IPS DF 6.9 (cell line): Measurements from ENCODE around the gene C1orf122.
A peak's percentile ranks its signal among the peaks of the same experiment; 100 is the strongest.

ENCODE experiments used
- DNase-seq: peaks from one replicate; pipeline ENCODE4 v3.0.0-alpha.2; 2013; ENCODE audit warnings: low read depth, low spot score
- H3K27ac ChIP-seq: one replicate; pipeline ENCODE4 v1.5.1; 2013; ENCODE audit warnings: low read length, control low read depth
- H3K27me3 ChIP-seq: 2 replicates; pipeline ENCODE4 v1.6.1; 2013; ENCODE audit warnings: mild to moderate bottlenecking, low read length; ENCODE audit not compliant: control insufficient read depth, insufficient read depth
- H3K36me3 ChIP-seq: 2 replicates; pipeline ENCODE4 v1.6.1; 2013; ENCODE audit warnings: low read length; ENCODE audit not compliant: control insufficient read depth, insufficient read depth
- H3K4me1 ChIP-seq: 2 replicates; pipeline ENCODE4 v1.6.1; 2013; ENCODE audit warnings: low read length; ENCODE audit not compliant: control insufficient read depth, insufficient read depth
- H3K4me3 ChIP-seq: 2 replicates; pipeline ENCODE4 v1.5.1; 2013; ENCODE audit warnings: mild to moderate bottlenecking, low read length
- H3K9me3 ChIP-seq: 2 replicates; pipeline ENCODE4 v1.6.1; 2013; ENCODE audit warnings: low read length, inconsistent platforms; ENCODE audit not compliant: control insufficient read depth, insufficient read depth
- WGBS: extraction: QIAGEN DNeasy Blood & Tissue Kit; methylation state at CpG from one replicate; pipeline ENCODE4 v1.1.7; 2013; ENCODE audit warnings: mixed read lengths, missing lambda C conversion rate; ENCODE audit not compliant: insufficient read length, insufficient coverage; 5-methylcytosine and 5-hydroxymethylcytosine counted together

The C1orf122 gene

GRCh38 chr1:37807555-37808368 lies at the start of gene C1orf122, which contains the start of gene YRDC:
C1orf122 (plus strand) TSS chr1:37807790; CDS start chr1:37808405, 615 bp downstream.
YRDC (minus strand) TSS chr1:37808208; CDS start chr1:37808180, 28 bp downstream.
- H3K36me3 ChIP-seq = peaks cover 29% of the 10 kb centered on the region
- no peaks in the 10 kb centered on the region for H3K27me3 ChIP-seq
- peak; percentile 72 for DNase-seq
- H3K4me3 ChIP-seq = peak within 1 kb of the TSS; percentile 100
- no CpG with 5 or more reads among the region's 95 CpGs for WGBS
- H3K9me3 ChIP-seq = no peaks in the 10 kb centered on the region
- no peaks in the 10 kb centered on the region for H3K4me1 ChIP-seq
- H3K27ac ChIP-seq = no peak within 1 kb of the TSS

GRCh38 chr1:37759451-37759850 lies 48.1 kb upstream of the C1orf122 start:
- Histone ChIP-seq H3K36me3 (no peaks in the 10 kb centered on the region), H3K4me3 (no peak overlapping the region), H3K9me3 (no peaks in the 10 kb centered on the region), H3K27ac (no peak overlapping the region), H3K4me1 (no peaks in the 10 kb centered on the region), H3K27me3 (peaks cover 20% of the 10 kb centered on the region)
- WGBS = no CpG with 5 or more reads among the region's 2 CpGs
- DNase-seq = no peak

GRCh38 chr1:37761416-37762095 lies 46.0 kb upstream of the C1orf122 start:
- no peak for DNase-seq
- peaks cover 5% of the 10 kb centered on the region for H3K4me1 ChIP-seq
- H3K27me3 ChIP-seq = peaks cover 22% of the 10 kb centered on the region
- H3K36me3 ChIP-seq = no peaks in the 10 kb centered on the region
- no peak overlapping the region for H3K4me3 ChIP-seq
- WGBS = no CpG with 5 or more reads among the region's 68 CpGs
- no peak overlapping the region for H3K27ac ChIP-seq
- H3K9me3 ChIP-seq = no peaks in the 10 kb centered on the region

GRCh38 chr1:37762516-37762915 lies 45.1 kb upstream of the C1orf122 start:
- no peak for DNase-seq
- no peaks in the 10 kb centered on the region for H3K9me3 ChIP-seq
- peaks cover 21% of the 10 kb centered on the region for H3K27me3 ChIP-seq
- peaks cover 5% of the 10 kb centered on the region for H3K4me1 ChIP-seq
- WGBS = no CpG with 5 or more reads among the region's 2 CpGs
- no peaks in the 10 kb centered on the region for H3K36me3 ChIP-seq
- no peak overlapping the region for H3K4me3 ChIP-seq
- no peak overlapping the region for H3K27ac ChIP-seq

- H3K27me3 ChIP-seq = peaks cover 21% of the 10 kb centered on the region
- H3K27ac ChIP-seq = no peak overlapping the region
- DNase-seq = no peak
- H3K4me1 ChIP-seq = peaks cover 5% of the 10 kb centered on the region
- no peaks in the 10 kb centered on the region for H3K9me3 ChIP-seq
- H3K4me3 ChIP-seq = no peak overlapping the region
- WGBS = no CpG with 5 or more reads among the region's 25 CpGs
- no peaks in the 10 kb centered on the region for H3K36me3 ChIP-seq
Measured at GRCh38 chr1:37763791-37764413, 43.7 kb upstream of the C1orf122 start.

GRCh38 chr1:37764414-37764825 lies 43.2 kb upstream of the C1orf122 start:
- H3K4me1 ChIP-seq = peaks cover 5% of the 10 kb centered on the region
- no peak overlapping the region for H3K27ac ChIP-seq
- H3K9me3 ChIP-seq = no peaks in the 10 kb centered on the region
- DNase-seq = peak; percentile 57
- H3K27me3 ChIP-seq = peaks cover 21% of the 10 kb centered on the region
- H3K4me3 ChIP-seq = no peak overlapping the region
- WGBS = no CpG with 5 or more reads among the region's 29 CpGs
- no peaks in the 10 kb centered on the region for H3K36me3 ChIP-seq

- WGBS = no CpG with 5 or more reads among the region's 33 CpGs
- Histone ChIP-seq H3K4me1 (peaks cover 5% of the 10 kb centered on the region), H3K9me3 (no peaks in the 10 kb centered on the region), H3K27me3 (peaks cover 21% of the 10 kb centered on the region), H3K4me3 (peak within 1 kb of the TSS; percentile 12; the same call in 1 of the 2 replicates), H3K27ac (no peak within 1 kb of the TSS), H3K36me3 (no peaks in the 10 kb centered on the region)
- peak; percentile 61 for DNase-seq
Measured at GRCh38 chr1:37764888-37765441, 42.6 kb upstream of the C1orf122 start, which contains the start of gene EPHA10. EPHA10 (minus strand) TSS chr1:37765120; CDS start chr1:37765066, 54 bp downstream.

- no peak for DNase-seq
- H3K27me3 ChIP-seq = peaks cover 21% of the 10 kb centered on the region
- no peaks in the 10 kb centered on the region for H3K36me3 ChIP-seq
- H3K9me3 ChIP-seq = no peaks in the 10 kb centered on the region
- H3K4me3 ChIP-seq = peak overlapping the region; percentile 12; the same call in 1 of the 2 replicates
- no peak overlapping the region for H3K27ac ChIP-seq
- WGBS = no CpG with 5 or more reads among the region's 27 CpGs
- peaks cover 5% of the 10 kb centered on the region for H3K4me1 ChIP-seq
Measured at GRCh38 chr1:37765916-37766664, 41.5 kb upstream of the C1orf122 start.

GRCh38 chr1:37767488-37767887 lies 40.1 kb upstream of the C1orf122 start:
- no peak for DNase-seq
- WGBS = no CpG with 5 or more reads among the region's 2 CpGs
- Histone ChIP-seq H3K27me3 (peaks cover 21% of the 10 kb centered on the region), H3K36me3 (no peaks in the 10 kb centered on the region), H3K4me1 (peaks cover 5% of the 10 kb centered on the region), H3K27ac (no peak overlapping the region), H3K9me3 (no peaks in the 10 kb centered on the region), H3K4me3 (no peak overlapping the region)
